HCT116 (cell line): ENCODE measurements around the gene LTO1. TPM values are rescaled to one million over a fixed set of nuclear protein-coding genes. Genes with fewer than 3 reads are reported as not detected.

Experiments used
- ATAC-seq: fragments of 200-7000 bp; cut with Tn5 transposase; 2 replicates; pipeline ENCODE4 v1.9.1; 2020; ENCODE audit warnings: mild to moderate bottlenecking, moderate library complexity
- BruUV-seq: library from RNA; stranded (reverse); fragments of 400-500 nt; replicated peaks from 2 replicates; lab custom pipeline; 2021; lab: Mats Ljungman, UMichigan
- CTCF ChIA-PET: fragments of 300-600 bp; sonication (Branson Sonifier 250); formaldehyde crosslinking; loops from one replicate; lab custom pipeline; 2021; ENCODE audit warnings: antibody characterized with exemption; lab: Charles Lee
- POLR2A ChIA-PET: fragments of 300-600, 350-600 bp; sonication (Branson Sonifier 250); formaldehyde crosslinking; loops from one replicate; lab custom pipeline; 2021; ENCODE audit warnings: antibody characterized with exemption; lab: Charles Lee
- RAD21 ChIA-PET, 2 experiments: fragments of 300-600 bp; sonication (Branson Sonifier 250); formaldehyde crosslinking; loops; one replicate each; lab custom pipeline; 2023; ENCODE audit warnings: low total read pairs in 2 of 2; ENCODE audit not compliant: uncharacterized antibody in 2 of 2, unreplicated experiment in 2 of 2, low non-redundant PET in 1 of 2; lab: Charles Lee
- DNase-seq: peaks from one replicate; pipeline ENCODE4 v3.0.0-alpha.2; 2010; ENCODE audit warnings: low read depth, low spot score
- H2AFZ ChIP-seq: fragments of 200-600 bp; shearing (Covaris generic), sonication (generic); 2 replicates; pipeline ENCODE4 v1.6.1; 2017; ENCODE audit warnings: low read depth, mixed run types, mixed read lengths, antibody characterized with exemption, low read length; ENCODE audit not compliant: poor library complexity, severe bottlenecking
- H3K27ac ChIP-seq: 2 replicates; pipeline ENCODE4 v1.5.1; 2012; ENCODE audit warnings: low read depth, low read length
- H3K27me3 ChIP-seq: fragments of 200-600 bp; sonication (generic); 2 replicates; pipeline ENCODE4 v1.6.1; 2016; ENCODE audit warnings: mixed run types, low read length, mixed read lengths; ENCODE audit not compliant: insufficient read depth
- H3K36me3 ChIP-seq, 2 experiments: fragments of 200-500 bp in 1 of 2; fragments of 200-600 bp in 1 of 2; sonication (Bioruptor generic) in 1 of 2; sonication (generic) in 1 of 2; 2 replicates each; pipeline versions ENCODE4 v1.5.1 to v1.6.1; 2014 to 2016; ENCODE audit warnings: low read length in 2 of 2, inconsistent platforms in 1 of 2, mixed read lengths in 1 of 2, mixed run types in 1 of 2; ENCODE audit not compliant: insufficient read depth in 2 of 2, control insufficient read depth in 1 of 2
- H3K4me1 ChIP-seq, 2 experiments: fragments of 200-600 bp in 1 of 2; sonication (generic) in 1 of 2; 2 replicates each; pipeline versions ENCODE4 v1.5.1 to v1.6.1; 2012 to 2017; ENCODE audit warnings: low read length in 2 of 2, inconsistent platforms in 1 of 2, mild to moderate bottlenecking in 1 of 2, mixed read lengths in 1 of 2, mixed run types in 1 of 2, moderate library complexity in 1 of 2; ENCODE audit not compliant: insufficient read depth in 2 of 2, control insufficient read depth in 1 of 2
- H3K4me2 ChIP-seq: fragments of 200-600 bp; sonication (generic); 2 replicates; pipeline ENCODE4 v1.6.1; 2017; ENCODE audit warnings: mixed run types, low read length, mixed read lengths
- H3K4me3 ChIP-seq, 2 experiments: fragments of 200-600 bp in 1 of 2; sonication (generic) in 1 of 2; replicated peaks in 1 of 2; 2 replicates each; pipeline ENCODE4 v1.5.1; 2011 to 2016; ENCODE audit warnings: low read length in 2 of 2, control low read depth in 1 of 2, low read depth in 1 of 2, mild to moderate bottlenecking in 1 of 2, mixed read lengths in 1 of 2, mixed run types in 1 of 2
- H3K79me2 ChIP-seq: fragments of 200-600 bp; sonication (generic); 2 replicates; pipeline ENCODE4 v1.6.1; 2017; ENCODE audit warnings: mild to moderate bottlenecking, mixed run types, low read length, moderate library complexity, mixed read lengths; ENCODE audit not compliant: insufficient read depth
- H3K9ac ChIP-seq: fragments of 200-600 bp; sonication (generic); 2 replicates; pipeline ENCODE4 v1.6.1; 2016; ENCODE audit warnings: low read length, mixed read lengths
- H3K9me2 ChIP-seq: fragments of 200-600 bp; sonication (generic), shearing (Covaris generic); 2 replicates; pipeline ENCODE4 v1.6.1; 2017; ENCODE audit warnings: mixed run types, mild to moderate bottlenecking, moderate library complexity; ENCODE audit not compliant: insufficient read depth
- H3K9me3 ChIP-seq, 2 experiments: fragments of 200-500 bp in 1 of 2; fragments of 200-600 bp in 1 of 2; sonication (Bioruptor generic) in 1 of 2; sonication (generic) in 1 of 2; 2 replicates each; pipeline ENCODE4 v1.6.1; 2014 to 2017; ENCODE audit warnings: low read length in 2 of 2, mixed read lengths in 2 of 2, inconsistent platforms in 1 of 2, low read depth in 1 of 2, mild to moderate bottlenecking in 1 of 2, mixed run types in 1 of 2, moderate library complexity in 1 of 2; ENCODE audit not compliant: control insufficient read depth in 1 of 2, insufficient read depth in 1 of 2
- H4K20me1 ChIP-seq: fragments of 200-600 bp; sonication (generic), shearing (Covaris generic); 2 replicates; pipeline ENCODE4 v1.6.1; 2017; ENCODE audit warnings: mixed run types, mild to moderate bottlenecking, moderate library complexity; ENCODE audit not compliant: insufficient read depth
- EGR1 ChIP-seq: IDR thresholded peaks from 2 replicates; pipeline ENCODE4 v1.6.1; 2012; ENCODE audit warnings: low read depth
- EZH2 ChIP-seq: fragments of 200-600 bp; sonication (generic); IDR thresholded peaks from 2 replicates; pipeline ENCODE4 v1.6.1; 2017; ENCODE audit warnings: antibody characterized with exemption, mixed run types
- SRF ChIP-seq: IDR thresholded peaks from 2 replicates; pipeline ENCODE4 v1.6.1; 2012; ENCODE audit warnings: low read depth
- intact Hi-C: fragments of 100-400 bp; cut with micrococcal nuclease; formaldehyde crosslinking; loops from 2 replicates; pipeline ENCODE4 v1.10.0; 2022
- total RNA-seq: library from RNA; stranded (reverse); gene quantifications from one replicate; pipeline ENCODE4 v1.2.1, GENCODE V29; 2021; ENCODE audit not compliant: unreplicated experiment
- TF ChIP-seq, protein P1 (sequence below): IDR thresholded peaks from 2 replicates; pipeline ENCODE4 v1.6.1; 2011; ENCODE audit warnings: mild to moderate bottlenecking, low read length, moderate library complexity; ENCODE audit not compliant: insufficient replicate concordance; ENCODE audit errors: extremely low read depth
- TF ChIP-seq, protein P2 (sequence below): IDR thresholded peaks from 2 replicates; pipeline ENCODE4 v1.6.1; 2012
- TF ChIP-seq, protein P3 (sequence below), 3 experiments: fragments of 200-600 bp in 1 of 3; sonication (generic) in 1 of 3; IDR thresholded peaks in 2 of 3; conservative IDR thresholded peaks in 1 of 3; 2 replicates each; pipeline ENCODE4 v1.5.1; 2012 to 2017; ENCODE audit warnings: low read depth in 2 of 3, low read length in 2 of 3, antibody characterized with exemption in 1 of 3, borderline replicate concordance in 1 of 3, control low read depth in 1 of 3, mild to moderate bottlenecking in 1 of 3, mixed read lengths in 1 of 3, mixed run types in 1 of 3, moderate library complexity in 1 of 3; ENCODE audit not compliant: insufficient read depth in 1 of 3

The LTO1 gene
- total RNA-seq, 1 experiment from 2014 or later, result 21.3 TPM

DNA sequence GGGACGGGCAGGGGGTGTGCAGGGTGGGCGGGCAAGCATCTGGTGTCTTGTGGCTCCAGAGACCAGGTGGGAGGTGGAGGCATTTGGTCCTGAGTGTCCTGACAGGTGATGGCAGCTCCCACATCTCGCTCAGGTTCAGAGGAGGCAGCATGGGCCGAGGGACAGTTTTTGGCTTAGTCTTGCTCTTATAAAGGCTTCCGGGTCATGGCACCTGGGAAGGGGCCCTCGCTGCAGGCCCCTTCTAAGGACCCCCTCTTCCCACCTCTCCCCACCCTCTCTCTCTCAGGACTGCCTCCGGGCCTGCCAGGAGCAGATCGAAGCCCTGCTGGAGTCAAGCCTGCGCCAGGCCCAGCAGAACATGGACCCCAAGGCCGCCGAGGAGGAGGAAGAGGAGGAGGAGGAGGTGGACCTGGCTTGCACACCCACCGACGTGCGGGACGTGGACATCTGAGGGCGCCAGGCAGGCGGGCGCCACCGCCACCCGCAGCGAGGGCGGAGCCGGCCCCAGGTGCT is 24.3 kb downstream of the LTO1 start:
- peaks cover 0 to 68% of the 10 kb centered on the region in 2 experiments; a peak in 3 of 4 replicates for H3K4me1 ChIP-seq
- DNase-seq, result no peak
- H3K9me2 ChIP-seq, result no peaks in the 10 kb centered on the region
- BruUV-seq, result no TSS peak
- TF ChIP-seq EZH2 (no peak), SRF (no peak), EGR1 (no peak)
- TF ChIP-seq, protein P1, sequence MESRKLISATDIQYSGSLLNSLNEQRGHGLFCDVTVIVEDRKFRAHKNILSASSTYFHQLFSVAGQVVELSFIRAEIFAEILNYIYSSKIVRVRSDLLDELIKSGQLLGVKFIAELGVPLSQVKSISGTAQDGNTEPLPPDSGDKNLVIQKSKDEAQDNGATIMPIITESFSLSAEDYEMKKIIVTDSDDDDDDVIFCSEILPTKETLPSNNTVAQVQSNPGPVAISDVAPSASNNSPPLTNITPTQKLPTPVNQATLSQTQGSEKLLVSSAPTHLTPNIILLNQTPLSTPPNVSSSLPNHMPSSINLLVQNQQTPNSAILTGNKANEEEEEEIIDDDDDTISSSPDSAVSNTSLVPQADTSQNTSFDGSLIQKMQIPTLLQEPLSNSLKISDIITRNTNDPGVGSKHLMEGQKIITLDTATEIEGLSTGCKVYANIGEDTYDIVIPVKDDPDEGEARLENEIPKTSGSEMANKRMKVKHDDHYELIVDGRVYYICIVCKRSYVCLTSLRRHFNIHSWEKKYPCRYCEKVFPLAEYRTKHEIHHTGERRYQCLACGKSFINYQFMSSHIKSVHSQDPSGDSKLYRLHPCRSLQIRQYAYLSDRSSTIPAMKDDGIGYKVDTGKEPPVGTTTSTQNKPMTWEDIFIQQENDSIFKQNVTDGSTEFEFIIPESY, result no peak
- TF ChIP-seq, protein P2, sequence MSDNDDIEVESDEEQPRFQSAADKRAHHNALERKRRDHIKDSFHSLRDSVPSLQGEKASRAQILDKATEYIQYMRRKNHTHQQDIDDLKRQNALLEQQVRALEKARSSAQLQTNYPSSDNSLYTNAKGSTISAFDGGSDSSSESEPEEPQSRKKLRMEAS, result no peak
- TF ChIP-seq, protein P3, sequence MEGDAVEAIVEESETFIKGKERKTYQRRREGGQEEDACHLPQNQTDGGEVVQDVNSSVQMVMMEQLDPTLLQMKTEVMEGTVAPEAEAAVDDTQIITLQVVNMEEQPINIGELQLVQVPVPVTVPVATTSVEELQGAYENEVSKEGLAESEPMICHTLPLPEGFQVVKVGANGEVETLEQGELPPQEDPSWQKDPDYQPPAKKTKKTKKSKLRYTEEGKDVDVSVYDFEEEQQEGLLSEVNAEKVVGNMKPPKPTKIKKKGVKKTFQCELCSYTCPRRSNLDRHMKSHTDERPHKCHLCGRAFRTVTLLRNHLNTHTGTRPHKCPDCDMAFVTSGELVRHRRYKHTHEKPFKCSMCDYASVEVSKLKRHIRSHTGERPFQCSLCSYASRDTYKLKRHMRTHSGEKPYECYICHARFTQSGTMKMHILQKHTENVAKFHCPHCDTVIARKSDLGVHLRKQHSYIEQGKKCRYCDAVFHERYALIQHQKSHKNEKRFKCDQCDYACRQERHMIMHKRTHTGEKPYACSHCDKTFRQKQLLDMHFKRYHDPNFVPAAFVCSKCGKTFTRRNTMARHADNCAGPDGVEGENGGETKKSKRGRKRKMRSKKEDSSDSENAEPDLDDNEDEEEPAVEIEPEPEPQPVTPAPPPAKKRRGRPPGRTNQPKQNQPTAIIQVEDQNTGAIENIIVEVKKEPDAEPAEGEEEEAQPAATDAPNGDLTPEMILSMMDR (IDR thresholded peaks at IDR 0.05 in 2 of 3, conservative IDR thresholded peaks at IDR 0.05 in 1 of 3; ENCODE audit: borderline replicate concordance in 1 of 3, insufficient read depth in 1 of 3, low read depth in 2 of 3, low read length in 2 of 3), result no peak
- H3K27ac ChIP-seq, result no peak overlapping the region
- H3K9me3 ChIP-seq, result no peaks in the 10 kb centered on the region
- no peaks in the 10 kb centered on the region for H3K27me3 ChIP-seq
- ATAC-seq, result no peak
- ChIA-PET CTCF (no interaction called here), RAD21 (no interaction called here), POLR2A (no interaction called here)
- peaks cover 55 to 64% of the 10 kb centered on the region in 2 experiments for H3K36me3 ChIP-seq
- peaks cover 31% of the 10 kb centered on the region; the same call in 1 of the 2 replicates for H4K20me1 ChIP-seq
- H3K4me3 ChIP-seq, result no peak overlapping the region
- peaks cover 62% of the 10 kb centered on the region for H3K79me2 ChIP-seq
- no peak overlapping the region for H3K4me2 ChIP-seq
- H3K9ac ChIP-seq, result no peak overlapping the region
- no peak overlapping the region for H2AFZ ChIP-seq
- intact Hi-C loops, result no loop called here
